ENCODE results near the gene ELK4. TPM values are rescaled to one million over a fixed set of nuclear protein-coding genes. Genes with fewer than 3 reads are reported as not detected.
A peak's percentile ranks its signal among the peaks of the same experiment; 100 is the strongest.

ELK4 gene
- total RNA-seq, 1 experiment from 2014 or later, result 16.1 TPM

DNA sequence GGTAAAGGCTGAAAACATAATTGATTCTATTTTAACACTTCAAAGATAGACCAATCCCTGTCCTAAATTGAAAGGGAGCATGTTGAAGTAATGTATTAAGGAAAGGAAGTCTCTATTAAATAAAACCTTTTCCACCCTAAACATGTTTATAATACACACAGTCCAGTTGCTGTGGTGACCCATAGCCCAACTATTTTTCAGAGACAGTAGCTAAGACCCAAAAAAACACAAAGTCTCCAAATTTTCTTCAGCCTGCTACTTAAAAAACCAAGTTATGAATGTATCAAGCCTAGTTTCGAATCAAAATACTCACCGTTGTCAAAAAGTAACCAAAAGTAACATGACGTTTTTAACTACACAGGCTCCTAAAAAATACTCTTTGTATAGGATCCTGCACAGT, 1.6 kb downstream of the ELK4 start:
- DNase-seq (ENCODE audit: low read depth), result peak; percentile 27

DNA sequence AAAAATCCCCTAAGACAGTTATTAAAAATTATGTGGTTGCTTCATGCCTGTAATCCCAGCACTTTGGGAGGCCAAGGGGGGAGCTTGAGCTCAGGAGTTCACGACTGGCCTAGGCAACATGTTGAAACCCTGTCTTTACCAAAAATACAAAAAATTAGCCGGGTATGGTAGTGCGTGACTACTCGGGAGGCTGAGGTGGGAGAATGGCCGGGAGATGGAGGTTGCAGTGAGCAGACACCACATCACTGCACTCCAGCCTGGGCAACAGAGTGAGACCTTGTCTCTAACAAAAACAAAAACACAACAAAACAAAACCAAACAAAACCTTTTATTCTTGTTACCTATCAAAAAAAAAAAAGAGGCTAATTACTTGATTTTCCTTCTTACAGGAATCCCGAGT, 2.1 kb downstream of the ELK4 start:
- no peak for DNase-seq (ENCODE audit: low read depth)

DNA sequence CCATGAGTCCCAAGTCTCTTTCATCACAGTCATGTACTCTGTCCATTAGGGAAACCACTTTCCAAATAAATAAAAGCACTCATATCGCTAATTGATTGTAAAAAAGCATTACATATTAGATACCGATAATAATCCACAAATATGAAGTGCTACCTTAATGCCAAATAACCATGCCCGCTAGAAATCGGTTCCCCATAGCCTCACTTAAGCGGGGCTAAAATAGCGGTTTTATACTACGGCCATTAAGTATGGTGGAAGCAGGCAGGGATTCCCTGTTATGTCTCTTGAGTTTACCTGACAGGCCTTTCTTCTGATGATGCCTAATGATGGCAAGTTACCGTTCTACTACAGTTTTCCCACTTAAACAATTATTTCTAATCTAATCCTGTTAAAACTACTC, 3.9 kb downstream of the ELK4 start:
- DNase-seq (ENCODE audit: low read depth), result no peak

DNA sequence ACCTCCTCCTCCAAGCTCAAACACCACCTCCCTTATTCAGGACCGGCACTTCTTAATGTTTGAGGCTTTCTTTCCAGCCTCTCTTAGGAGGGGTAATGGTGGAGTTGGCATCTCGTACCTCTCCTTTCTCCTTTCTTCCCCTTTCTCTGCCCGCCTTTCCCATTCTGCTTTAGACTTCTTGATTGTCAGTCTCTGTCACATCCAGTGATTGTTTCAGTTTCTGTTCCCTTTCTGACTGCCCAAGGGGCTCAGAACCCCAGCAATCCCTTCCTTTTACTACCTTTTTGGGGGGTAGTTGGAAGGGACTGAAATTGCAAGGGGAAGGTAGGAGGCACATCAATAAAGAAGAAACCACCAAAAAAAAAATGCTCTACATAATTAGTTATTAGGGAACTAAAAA, 5.6 kb downstream of the ELK4 start:
- no peak for DNase-seq (ENCODE audit: low read depth)

DNA sequence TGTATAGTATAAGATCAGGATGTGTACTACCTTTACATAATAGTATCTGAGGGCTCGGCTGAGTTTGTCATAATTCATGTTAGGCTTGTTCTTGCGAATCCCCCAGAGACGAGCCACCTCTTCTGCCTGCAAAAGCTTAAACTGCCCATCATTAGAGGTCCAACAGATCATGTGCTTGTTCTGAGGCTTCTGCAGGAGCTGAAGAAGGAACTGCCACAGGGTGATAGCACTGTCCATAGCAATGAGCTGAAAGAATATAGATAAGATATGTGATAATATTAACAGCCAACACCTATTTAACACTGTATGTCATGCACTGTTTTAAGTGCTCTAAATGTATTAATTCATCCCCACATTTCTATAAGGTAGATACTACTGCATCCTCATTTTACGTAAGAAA, 8.2 kb downstream of the ELK4 start:
- no peak for DNase-seq (ENCODE audit: low read depth)

DNA sequence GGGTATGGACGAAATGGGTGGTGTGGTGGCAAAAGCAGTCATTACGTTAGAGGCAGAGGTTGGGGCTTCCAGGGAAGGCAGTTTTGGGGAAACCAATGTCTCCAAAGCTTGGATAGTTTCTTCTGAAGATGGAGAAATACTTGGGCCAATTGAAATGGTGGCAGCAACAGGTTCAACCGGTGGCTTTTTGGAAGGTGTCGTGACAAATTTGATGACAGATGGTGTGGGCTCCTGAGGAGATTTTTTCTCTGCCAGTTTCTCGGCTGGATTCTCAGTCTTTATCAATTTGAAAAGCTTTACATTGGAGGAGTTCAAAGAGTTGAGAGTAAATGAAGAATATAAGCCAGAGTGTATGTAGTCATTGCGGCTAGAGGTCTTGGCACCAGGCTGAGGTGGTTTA, 11.5 kb downstream of the ELK4 start:
- DNase-seq (ENCODE audit: low read depth), result no peak

DNA sequence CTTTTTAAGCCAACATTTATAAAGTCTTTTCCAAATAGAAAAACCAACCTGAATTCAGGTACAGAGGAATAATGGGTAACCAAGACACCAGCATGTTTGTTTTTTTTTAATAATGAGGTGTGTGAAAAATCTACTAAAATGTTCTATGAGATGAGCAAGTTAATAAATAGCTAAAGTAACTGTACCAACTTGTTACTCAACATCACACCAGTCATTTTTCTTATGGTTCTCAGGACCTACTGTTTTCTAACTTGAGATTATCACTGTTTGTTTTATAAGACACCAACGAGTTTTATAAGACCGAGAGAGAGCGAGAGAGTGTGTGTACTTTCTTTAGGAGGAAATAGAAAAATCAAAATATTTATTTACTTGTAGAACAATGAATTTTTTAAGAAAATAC, 12.4 kb downstream of the ELK4 start:
- DNase-seq (ENCODE audit: low read depth), result no peak

DNA sequence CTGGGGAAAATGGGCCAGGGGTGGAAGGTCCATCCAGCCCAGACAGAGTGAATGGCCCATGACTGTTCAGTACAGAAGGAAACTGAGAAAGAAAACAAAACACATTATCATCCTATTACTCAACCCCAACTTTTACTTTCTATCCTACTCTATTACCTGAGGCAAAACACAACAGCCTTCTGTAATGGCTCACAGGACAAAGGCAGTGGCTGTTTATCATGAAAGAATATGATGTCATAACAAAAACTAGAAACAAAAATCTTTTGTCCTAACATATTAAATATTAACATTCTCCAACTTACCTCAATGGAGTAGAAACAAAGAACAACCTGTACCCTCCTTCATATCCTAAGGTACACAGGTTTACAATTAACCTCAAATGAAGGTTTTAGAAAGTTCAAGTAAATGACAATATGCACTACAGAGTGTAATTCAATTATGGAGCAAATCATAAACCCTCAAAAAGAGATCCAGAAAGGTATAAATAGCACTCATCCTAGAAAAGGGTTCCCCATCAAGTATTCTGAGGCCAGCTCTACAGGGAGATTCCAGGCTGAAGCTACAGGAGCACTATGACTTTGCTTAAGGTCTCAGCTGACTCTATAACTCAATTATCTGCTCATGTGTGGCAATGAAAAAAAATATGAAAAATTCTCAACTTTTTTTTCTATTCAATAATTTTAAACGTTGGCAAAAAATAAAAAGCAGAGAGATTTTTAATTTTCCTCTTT, 15.1 kb downstream of the ELK4 start:
- no peak for DNase-seq (ENCODE audit: low read depth)

DNA sequence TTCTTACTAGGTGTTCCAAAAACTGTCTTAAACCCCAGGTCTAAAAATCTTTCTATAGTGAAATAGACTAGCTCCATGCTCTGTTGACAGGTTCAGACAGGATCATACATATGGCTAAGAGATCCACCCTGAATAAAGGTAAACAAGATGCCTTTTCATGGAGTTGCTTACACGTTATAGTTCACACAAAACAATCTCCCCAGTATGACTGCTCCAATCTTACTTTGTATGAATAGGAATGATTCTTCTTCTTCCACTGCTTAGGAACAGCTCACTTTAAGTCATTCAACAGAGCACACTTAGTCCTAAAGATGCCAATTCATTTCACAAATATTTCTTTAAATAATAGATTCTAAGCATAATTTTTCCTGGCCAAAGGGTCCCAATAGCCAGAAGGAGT, 16.0 kb downstream of the ELK4 start:
- no peak for DNase-seq (ENCODE audit: low read depth)

DNA sequence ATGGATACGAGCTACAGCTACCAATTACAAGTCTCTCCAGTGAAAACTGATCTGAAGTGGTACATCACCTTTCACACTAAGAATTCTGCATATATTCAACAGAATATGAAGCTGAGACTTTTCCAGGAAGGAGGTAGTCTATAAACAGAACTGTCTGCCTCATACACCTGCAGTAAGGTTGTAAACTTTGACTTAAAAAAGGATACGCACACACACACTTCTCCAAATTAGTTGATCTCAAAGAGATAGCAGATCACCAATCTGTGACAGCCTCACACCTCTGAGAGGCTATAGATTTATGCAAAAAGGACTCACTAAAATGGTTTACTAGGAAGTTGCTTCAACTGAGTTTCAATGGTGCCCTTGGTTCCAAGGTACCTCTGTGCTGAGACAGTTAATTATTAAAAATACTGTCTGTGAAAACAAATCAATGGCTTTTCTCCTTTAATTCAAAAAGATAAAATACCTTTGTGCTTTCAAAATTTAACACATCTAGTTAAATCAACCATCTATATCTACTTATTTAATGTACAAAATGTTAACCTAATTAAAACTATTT, 17.9 kb downstream of the ELK4 start:
- no peak for DNase-seq (ENCODE audit: low read depth)

DNA sequence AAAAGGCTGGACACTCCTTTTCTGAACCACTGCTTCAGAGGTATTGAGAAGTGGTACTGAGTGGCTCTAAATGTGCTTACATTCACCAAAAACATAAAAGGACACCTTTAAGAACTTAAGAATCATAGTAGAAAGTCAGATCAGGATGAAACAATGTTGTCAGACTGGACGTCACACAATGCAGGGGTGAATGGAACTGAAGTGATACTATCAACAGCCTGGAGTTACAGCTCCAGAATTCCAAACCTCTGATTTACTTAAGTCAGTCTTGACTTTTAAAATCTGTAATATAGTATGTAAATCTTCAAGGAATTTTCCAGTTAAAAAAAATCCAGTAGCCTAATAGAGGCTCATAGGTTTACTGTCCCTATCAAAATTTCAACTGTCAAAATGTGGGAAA, 19.3 kb downstream of the ELK4 start:
- no peak for DNase-seq (ENCODE audit: low read depth)

DNA sequence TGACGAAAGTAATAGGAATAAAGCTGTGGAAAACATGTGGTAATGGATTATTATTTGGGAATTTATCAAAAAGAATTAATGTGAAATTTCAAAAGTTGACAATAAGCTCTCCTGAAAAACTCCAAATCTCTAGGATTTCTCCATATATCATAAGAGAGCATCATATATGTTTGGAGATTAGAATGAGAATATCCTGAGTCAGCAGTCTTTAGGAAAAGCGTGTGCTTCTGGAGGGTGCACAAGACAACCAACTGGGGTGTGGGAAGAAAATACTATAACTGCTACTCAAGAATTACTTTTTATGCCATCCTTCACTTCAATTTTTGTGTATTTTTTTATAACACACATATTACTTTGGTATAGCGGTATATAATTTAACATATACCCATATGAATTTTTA, 19.7 kb downstream of the ELK4 start:
- no peak for DNase-seq (ENCODE audit: low read depth)

DNA sequence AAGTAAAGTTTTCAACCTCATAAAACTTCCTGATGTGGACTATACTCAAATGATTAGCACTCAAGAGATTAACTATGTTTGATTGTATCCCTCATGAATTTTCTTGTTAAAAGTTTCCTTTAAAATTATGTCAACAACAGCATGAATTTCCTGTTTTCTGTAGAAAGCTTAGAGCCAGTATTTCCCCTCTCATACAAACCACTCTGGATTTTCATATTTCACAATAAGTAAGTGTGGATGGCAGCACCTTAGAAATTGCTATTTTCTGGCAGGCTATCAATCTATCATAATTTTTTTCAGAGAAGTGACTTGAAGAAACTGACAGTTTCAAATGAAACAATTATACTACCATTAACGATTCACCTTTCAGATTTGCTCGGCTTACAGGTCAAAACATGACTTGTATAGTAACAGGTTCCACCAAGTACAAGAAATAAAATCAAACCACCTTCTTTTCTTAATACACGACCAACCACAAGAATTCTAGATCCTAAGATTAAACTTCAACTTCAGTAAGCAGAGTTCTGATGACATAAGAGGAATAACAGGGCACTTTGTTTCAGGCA, 20.8 kb downstream of the ELK4 start:
- no peak for DNase-seq (ENCODE audit: low read depth)

DNA sequence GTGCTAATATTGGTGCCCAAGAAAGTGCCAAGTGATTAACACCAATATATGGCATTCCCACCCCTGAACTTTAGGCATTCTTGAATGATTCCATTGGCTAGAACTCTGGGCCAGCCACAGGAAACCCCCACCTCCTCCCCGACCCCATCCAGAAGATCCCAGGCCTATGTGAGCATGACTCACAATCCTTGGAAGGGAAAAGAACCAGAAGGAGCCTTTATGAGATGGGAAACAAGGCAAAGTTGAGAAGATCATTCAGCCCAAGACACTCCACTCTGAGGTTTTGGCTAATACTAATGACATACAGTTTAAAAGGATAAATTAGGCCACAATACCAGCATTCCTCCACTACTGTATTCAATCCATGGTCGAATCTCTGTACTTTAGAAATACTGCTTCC, 21.8 kb downstream of the ELK4 start:
- DNase-seq (ENCODE audit: low read depth), result peak; percentile 14

DNA sequence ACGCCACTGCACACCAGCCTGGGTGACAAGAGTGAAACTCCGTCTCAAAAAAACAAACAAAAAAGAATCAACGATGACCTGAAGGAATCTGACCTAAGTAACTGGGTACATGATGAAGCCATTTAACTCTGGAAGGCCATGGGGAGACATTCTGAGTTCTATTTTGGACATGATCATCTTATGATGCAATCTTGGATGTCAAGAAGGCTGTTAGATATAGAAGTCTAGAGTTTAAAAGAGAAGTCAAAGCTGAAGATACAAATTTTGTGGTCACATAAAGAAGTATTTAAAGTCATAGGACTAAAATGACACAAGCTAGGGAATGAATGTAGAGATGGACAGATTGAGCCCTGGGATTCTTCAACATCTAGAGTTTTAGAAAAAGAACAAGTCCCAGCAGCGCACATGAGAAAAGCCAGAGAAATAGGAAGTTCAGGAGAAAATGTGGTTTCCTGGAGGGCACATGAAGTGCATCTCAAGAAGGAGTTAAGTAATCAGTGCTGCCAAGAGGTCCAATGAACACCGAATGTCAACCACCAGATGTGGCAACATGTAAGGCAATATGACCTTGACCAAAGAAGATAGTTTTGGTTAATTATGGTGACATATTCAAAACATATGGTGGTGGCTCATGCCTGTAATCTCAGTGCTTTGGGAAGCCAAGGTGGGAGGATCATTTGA, 26.8 kb downstream of the ELK4 start:
- peak; percentile 23 for DNase-seq (ENCODE audit: low read depth)

DNA sequence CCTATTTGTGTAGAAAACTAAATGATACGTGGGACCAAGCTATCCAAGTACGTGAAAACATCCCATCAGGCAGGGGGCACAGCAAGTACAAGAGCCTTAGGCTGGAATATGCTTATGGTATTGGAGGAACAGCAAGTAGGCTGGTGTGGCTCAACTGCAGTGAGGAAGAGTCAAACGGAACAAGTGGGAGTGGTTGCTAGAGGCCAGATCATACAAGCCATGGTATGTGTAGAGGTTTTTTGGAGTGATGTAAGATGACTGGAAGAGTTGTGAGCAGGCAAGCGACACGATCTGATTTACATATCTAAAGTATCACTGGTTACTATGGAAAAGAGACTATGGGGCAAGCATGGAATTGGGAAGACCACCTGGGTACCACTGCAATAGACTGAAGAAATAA, 27.8 kb downstream of the ELK4 start:
- DNase-seq (ENCODE audit: low read depth), result no peak

DNA sequence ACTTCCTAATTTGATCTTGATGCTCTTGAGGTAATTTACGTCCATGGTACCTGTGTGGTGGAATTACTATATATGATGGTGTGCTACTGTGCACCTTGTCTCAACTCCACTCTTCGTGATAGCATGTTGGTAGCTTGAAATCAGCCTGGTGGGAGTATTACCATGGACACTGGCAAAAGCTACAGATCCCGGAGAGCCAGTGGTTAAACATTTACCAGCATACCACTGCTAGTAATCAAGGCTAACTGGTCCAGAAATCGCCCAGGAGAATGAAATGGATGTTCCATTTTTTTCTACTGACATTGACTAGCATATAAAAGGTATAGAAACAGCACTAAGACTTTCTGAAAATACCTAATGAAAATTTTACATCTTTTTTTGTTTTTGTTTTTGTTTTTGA, 30.6 kb downstream of the ELK4 start:
- no peak for DNase-seq (ENCODE audit: low read depth)

DNA sequence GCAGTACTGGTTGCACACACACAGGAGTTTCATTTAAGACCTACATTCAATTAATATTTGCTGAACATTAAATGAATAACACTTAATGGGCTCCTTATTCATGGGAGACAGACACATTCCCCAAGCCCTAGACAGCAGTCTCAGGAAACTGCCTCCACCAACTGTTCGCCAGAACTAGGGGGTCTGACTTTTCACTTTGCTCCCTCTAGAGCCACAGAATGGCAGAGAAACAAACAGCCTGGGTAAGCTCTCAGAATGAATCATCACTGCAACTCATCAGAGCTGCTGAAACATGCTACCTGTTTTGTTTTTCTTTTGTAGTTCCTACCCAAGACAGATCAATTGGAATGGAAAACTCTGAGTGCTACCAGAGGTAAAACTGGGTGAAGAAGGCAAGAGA, 31.7 kb downstream of the ELK4 start:
- no peak for DNase-seq (ENCODE audit: low read depth)

DNA sequence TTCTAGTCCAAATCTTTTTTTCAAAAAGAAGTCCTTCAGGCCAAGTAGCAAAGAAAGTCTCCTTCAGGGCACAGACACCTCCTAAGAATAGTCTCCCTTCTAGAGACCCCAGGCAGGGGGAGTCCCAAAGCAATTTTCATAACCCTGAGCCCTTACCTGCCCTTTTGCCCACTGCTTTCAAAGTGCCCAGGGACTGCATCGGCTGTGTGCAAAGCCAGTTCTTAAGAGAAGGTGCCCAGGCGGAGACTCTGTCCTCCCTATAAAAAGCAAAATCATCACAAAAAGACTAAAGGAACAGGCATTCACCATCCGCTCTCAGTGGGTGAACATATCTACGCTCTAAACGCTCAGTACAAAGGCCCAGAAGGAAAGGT, 32.2 kb downstream of the ELK4 start:
- DNase-seq (ENCODE audit: low read depth), result no peak

DNA sequence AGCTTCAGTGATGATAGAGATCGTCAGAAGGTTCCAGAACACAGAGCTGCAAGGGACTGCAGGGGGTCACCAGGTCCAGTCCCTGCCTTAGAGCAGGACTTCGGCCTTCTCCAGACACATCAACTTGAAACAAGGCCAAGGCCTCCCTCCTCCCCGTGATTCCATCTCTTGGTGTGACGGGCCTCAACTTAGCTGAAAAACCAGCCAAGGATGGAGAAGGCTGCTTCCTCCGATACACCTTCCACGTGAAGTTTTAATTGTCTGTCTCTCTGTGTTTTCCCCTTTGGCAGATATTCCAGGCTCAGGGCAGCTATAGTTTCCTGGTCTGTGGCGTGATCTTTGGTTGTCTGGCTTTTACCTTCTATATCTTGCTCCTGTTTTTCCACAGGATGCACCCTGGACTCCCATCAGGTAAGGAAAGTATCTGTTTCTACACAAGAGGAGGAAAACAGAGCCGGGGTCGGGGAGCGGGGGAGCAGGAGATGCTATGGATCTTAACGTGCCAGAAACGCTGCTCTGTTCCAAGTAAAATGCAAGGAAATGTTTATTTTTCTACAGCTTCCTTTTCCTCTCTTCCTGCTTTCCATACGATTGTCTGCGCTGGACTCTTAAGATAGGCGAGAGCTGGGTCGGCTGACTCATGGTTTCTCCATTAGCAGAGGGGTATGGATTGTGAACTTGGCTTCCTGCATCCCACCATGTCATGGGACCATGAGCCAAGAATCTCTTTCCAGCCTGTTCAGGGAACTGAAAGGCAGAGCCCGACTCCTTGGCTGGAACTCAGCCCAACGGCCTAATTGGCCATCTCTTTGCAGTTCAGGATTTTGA, 32.8 kb downstream of the ELK4 start:
- peak; percentile 23 for DNase-seq (ENCODE audit: low read depth)

DNA sequence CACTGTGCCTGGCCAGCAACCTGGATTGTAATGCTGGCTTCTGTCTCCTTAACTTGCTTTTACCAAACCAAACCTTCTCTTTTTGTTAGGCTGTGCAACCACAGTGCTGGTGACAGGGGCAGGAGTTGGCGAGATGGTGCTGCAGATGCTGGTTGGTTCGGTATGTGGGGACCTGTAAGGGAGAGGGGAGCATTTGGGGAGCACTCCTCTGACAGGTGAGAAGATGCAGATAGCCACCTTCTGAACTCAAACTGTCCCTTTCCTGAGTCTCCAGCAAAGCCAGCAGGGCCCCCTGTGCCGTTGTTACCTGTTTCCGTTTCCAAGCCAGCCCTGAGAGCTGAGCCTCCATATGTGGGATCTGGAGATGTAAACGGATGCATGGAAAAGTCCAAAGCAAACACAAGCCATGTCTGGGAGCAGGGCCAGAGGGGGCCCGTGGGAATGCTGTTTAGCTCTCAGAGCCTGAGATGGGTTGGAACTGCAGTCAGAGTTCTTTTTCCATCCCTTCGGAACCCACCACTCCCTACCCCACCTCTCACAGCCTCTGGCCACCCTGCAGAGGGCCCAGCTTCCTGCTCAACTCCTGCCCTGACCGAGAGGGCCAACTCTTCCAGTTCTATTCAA, 34.0 kb downstream of the ELK4 start:
- DNase-seq (ENCODE audit: low read depth), result no peak

DNA sequence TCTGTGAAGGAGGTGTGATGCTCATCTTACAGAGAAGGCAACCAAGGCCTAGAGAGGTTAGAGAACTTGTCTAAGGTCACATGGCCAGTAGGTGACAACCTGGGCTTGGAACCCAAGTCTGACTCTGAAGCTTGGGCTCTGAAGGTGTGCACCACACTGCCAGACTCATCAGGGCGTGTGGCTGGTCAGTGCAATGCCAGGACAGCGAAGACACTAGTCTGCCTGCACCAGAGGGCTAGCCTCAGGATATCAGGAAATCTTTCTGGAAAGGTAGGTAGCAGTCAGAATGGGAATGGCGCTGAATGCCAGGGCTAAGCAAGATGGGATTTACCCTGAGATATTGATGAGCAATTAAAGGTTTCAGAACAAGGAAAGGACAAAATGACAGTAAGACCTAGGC, 34.9 kb downstream of the ELK4 start:
- DNase-seq (ENCODE audit: low read depth), result no peak
